Loucy (cell line): ENCODE data around the gene PTPN3.
"Not testable (repeated sequence)": the region's sequence is repeated elsewhere in the genome, so short reads cannot be mapped to it uniquely, and the experiment has no call there.

ENCODE experiments used
- H2AFZ ChIP-seq: fragments of 200-600 bp; sonication (generic); 2 replicates; pipeline ENCODE4 v1.6.0; 2016; ENCODE audit warnings: antibody characterized with exemption, mild to moderate bottlenecking, low read length, moderate library complexity
- H3F3A ChIP-seq: fragments of 200-600 bp; 2 replicates; pipeline ENCODE4 v1.6.0; 2016; ENCODE audit warnings: antibody characterized with exemption, low read depth, mild to moderate bottlenecking
- H3K27me3 ChIP-seq: fragments of 200-600 bp; sonication (generic); 2 replicates; pipeline ENCODE4 v1.6.1; 2014; ENCODE audit warnings: low read length, mild to moderate bottlenecking; ENCODE audit not compliant: insufficient read depth, poor library complexity, severe bottlenecking
- H3K36me3 ChIP-seq: fragments of 200-600 bp; sonication (generic); 2 replicates; pipeline ENCODE4 v1.6.1; 2016; ENCODE audit warnings: low read length; ENCODE audit not compliant: insufficient read depth
- H3K4me1 ChIP-seq: fragments of 200-600 bp; sonication (generic); 2 replicates; pipeline ENCODE4 v1.5.1; 2014; ENCODE audit warnings: low read length, mild to moderate bottlenecking; ENCODE audit not compliant: insufficient read depth, poor library complexity, severe bottlenecking
- H3K4me2 ChIP-seq: fragments of 200-600 bp; sonication (generic); 2 replicates; pipeline ENCODE4 v1.6.0; 2014; ENCODE audit warnings: antibody characterized with exemption, low read length, low read depth, mild to moderate bottlenecking; ENCODE audit not compliant: poor library complexity, severe bottlenecking
- H3K4me3 ChIP-seq: fragments of 200-600 bp; sonication (generic); 2 replicates; pipeline ENCODE4 v1.5.1; 2014; ENCODE audit warnings: low read length, mild to moderate bottlenecking, mixed read lengths; ENCODE audit not compliant: poor library complexity, severe bottlenecking
- H3K79me2 ChIP-seq: fragments of 200-600 bp; sonication (generic); 2 replicates; pipeline ENCODE4 v1.6.1; 2014; ENCODE audit warnings: low read length; ENCODE audit not compliant: insufficient read depth
- H3K9ac ChIP-seq: fragments of 200-600 bp; sonication (generic); 2 replicates; pipeline ENCODE4 v1.6.0; 2014; ENCODE audit warnings: mild to moderate bottlenecking, low read depth, low read length, moderate library complexity; ENCODE audit not compliant: poor library complexity, severe bottlenecking
- H3K9me2 ChIP-seq: fragments of 200-600 bp; sonication (generic); replicated peaks from 2 replicates; pipeline ENCODE4 v1.6.1; 2016; ENCODE audit warnings: low read depth, low read length, mixed read lengths
- H3K9me3 ChIP-seq: fragments of 200-600 bp; sonication (generic); 2 replicates; pipeline ENCODE4 v1.6.1; 2014; ENCODE audit warnings: mild to moderate bottlenecking, antibody characterized with exemption, low read length, low read depth; ENCODE audit not compliant: insufficient read depth
- H4K20me1 ChIP-seq: fragments of 200-600 bp; sonication (generic); 2 replicates; pipeline ENCODE4 v1.6.0; 2014; ENCODE audit warnings: antibody characterized with exemption, low read length, mild to moderate bottlenecking; ENCODE audit not compliant: insufficient read depth, poor library complexity, severe bottlenecking
- CTCF ChIP-seq: fragments of 200-600 bp; sonication (generic); conservative IDR thresholded peaks from 2 replicates; pipeline ENCODE4 v1.5.1; 2014; ENCODE audit warnings: mild to moderate bottlenecking, antibody characterized with exemption, low read length
- EZH2phosphoT487 ChIP-seq: fragments of 200-600 bp; IDR thresholded peaks from 2 replicates; pipeline ENCODE4 v1.6.1; 2018; ENCODE audit warnings: antibody characterized with exemption, mild to moderate bottlenecking, moderate library complexity, borderline replicate concordance

Gene PTPN3

GRCh38 chr9:109342878-109343277 is 155.2 kb downstream of the PTPN3 start:
- no peak overlapping the region for H3K4me3 ChIP-seq
- no peaks in the 10 kb centered on the region for H4K20me1 ChIP-seq
- no peaks in the 10 kb centered on the region for H3K9me2 ChIP-seq

GRCh38 chr9:109341561-109341960 is 156.5 kb downstream of the PTPN3 start:
- no peaks in the 10 kb centered on the region for H3K9me3 ChIP-seq

More at GRCh38 chr9:109342878-109343277, 155.2 kb downstream of the PTPN3 start:
- Histone ChIP-seq H3K27me3 (no peaks in the 10 kb centered on the region), H3K4me2 (no peak overlapping the region), H3K9ac (no peak overlapping the region), H2AFZ (no peak overlapping the region), H3K4me1 (no peaks in the 10 kb centered on the region), H3F3A (no peaks in the 10 kb centered on the region), H3K79me2 (no peaks in the 10 kb centered on the region), H3K36me3 (no peaks in the 10 kb centered on the region), H3K9me3 (no peaks in the 10 kb centered on the region)
- TF ChIP-seq EZH2phosphoT487 (no peak), CTCF (no peak)

DNA sequence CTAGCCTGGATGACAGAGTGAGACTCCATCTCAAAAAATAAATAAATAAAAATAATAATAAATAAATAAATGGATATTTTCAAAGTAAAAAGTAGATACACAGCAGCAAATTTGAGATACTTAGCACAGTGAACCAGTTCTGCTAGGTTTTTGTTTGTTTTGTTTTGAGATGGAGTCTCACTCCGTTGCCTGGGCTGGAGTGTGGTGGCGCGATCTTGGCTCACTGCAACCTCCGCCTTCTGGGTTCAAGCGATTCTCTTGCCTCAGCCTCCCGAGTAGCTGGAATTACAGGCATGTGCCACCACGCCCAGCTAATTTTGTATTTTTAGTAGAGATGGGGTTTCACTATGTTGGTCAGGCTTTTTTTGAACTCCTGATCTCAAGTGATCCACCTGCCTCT is 157.1 kb downstream of the PTPN3 start:
- H3K27me3 ChIP-seq, H3K4me1 ChIP-seq, H3K9ac ChIP-seq, H3K4me2 ChIP-seq, H3F3A ChIP-seq, H3K79me2 ChIP-seq, H3K9me2 ChIP-seq, H2AFZ ChIP-seq, H3K4me3 ChIP-seq, H4K20me1 ChIP-seq, H3K9me3 ChIP-seq, H3K36me3 ChIP-seq: not testable (repeated sequence)

More at GRCh38 chr9:109341561-109341960, 156.5 kb downstream of the PTPN3 start:
- Histone ChIP-seq H4K20me1 (no peaks in the 10 kb centered on the region), H3K79me2 (no peaks in the 10 kb centered on the region), H3K36me3 (no peaks in the 10 kb centered on the region), H3K4me1 (no peaks in the 10 kb centered on the region), H3K4me2 (no peak overlapping the region), H3K4me3 (no peak overlapping the region), H3K9ac (no peak overlapping the region), H3K9me2 (no peaks in the 10 kb centered on the region), H3K27me3 (no peaks in the 10 kb centered on the region), H3F3A (no peaks in the 10 kb centered on the region), H2AFZ (no peak overlapping the region)
- TF ChIP-seq CTCF (no peak), EZH2phosphoT487 (no peak)

- Histone ChIP-seq H3K9ac (no peak overlapping the region), H3K36me3 (no peaks in the 10 kb centered on the region), H3K4me2 (no peak overlapping the region), H3K9me2 (no peaks in the 10 kb centered on the region), H4K20me1 (no peaks in the 10 kb centered on the region), H3K9me3 (no peaks in the 10 kb centered on the region), H3F3A (no peaks in the 10 kb centered on the region), H3K4me1 (no peaks in the 10 kb centered on the region), H3K4me3 (no peak overlapping the region), H3K79me2 (no peaks in the 10 kb centered on the region), H3K27me3 (no peaks in the 10 kb centered on the region), H2AFZ (no peak overlapping the region)
- no peak for TF ChIP-seq EZH2phosphoT487
Observed at GRCh38 chr9:109336409-109336808, 161.7 kb downstream of the PTPN3 start.
